IMR-90 (cell line): ENCODE data around the gene TAGAP. TPM values are rescaled to one million over a fixed set of nuclear protein-coding genes. Genes with fewer than 3 reads are reported as not detected.

Experiments
- ATAC-seq: fragments of 200-7000 bp; cut with Tn5 transposase; 2 replicates; pipeline ENCODE4 v1.9.1; 2020; ENCODE audit warnings: low read depth, mild to moderate bottlenecking, moderate library complexity
- BruUV-seq: library from RNA; stranded (reverse); fragments of 400-500 nt; replicated peaks from 2 replicates; lab custom pipeline; 2021; lab: Mats Ljungman, UMichigan
- CTCF ChIA-PET: fragments of 300-600 bp; formaldehyde crosslinking; extraction: SDS; loops from one replicate; lab custom pipeline; 2021; ENCODE audit warnings: antibody characterized with exemption; lab: Yijun Ruan, JAX
- POLR2A ChIA-PET: fragments of 300-600 bp; sonication (Branson Sonifier 250); formaldehyde crosslinking; loops from one replicate; lab custom pipeline; 2022; ENCODE audit warnings: antibody characterized with exemption; ENCODE audit not compliant: unreplicated experiment; lab: Charles Lee
- DNase-seq: peaks from one replicate; pipeline ENCODE4 v3.0.0; 2013
- H2AFZ ChIP-seq: replicated peaks from 2 replicates; pipeline ENCODE3; 2013; ENCODE audit warnings: low read length, mild to moderate bottlenecking; ENCODE audit not compliant: poor library complexity
- H2AK5ac ChIP-seq: 2 replicates; pipeline ENCODE4 v1.6.1; 2013; ENCODE audit warnings: low read depth, low read length, inconsistent platforms
- H2AK9ac ChIP-seq: replicated peaks from 2 replicates; pipeline ENCODE3; 2013; ENCODE audit warnings: mild to moderate bottlenecking, low read depth, low read length, moderate library complexity; ENCODE audit not compliant: poor library complexity
- H2BK120ac ChIP-seq: 2 replicates; pipeline ENCODE4 v1.6.1; 2013; ENCODE audit warnings: low read depth, low read length, inconsistent platforms
- H2BK15ac ChIP-seq: 3 replicates; pipeline ENCODE4 v1.6.1; 2013; ENCODE audit warnings: low read depth, low read length, inconsistent platforms
- H2BK20ac ChIP-seq: 2 replicates; pipeline ENCODE4 v1.6.1; 2013; ENCODE audit warnings: low read depth, mild to moderate bottlenecking, inconsistent platforms, low read length, moderate library complexity
- H2BK5ac ChIP-seq: 2 replicates; pipeline ENCODE4 v1.6.1; 2013; ENCODE audit warnings: mild to moderate bottlenecking, low read depth, low read length, inconsistent platforms; ENCODE audit not compliant: poor library complexity, severe bottlenecking
- H3K14ac ChIP-seq: replicated peaks from 2 replicates; pipeline ENCODE4 v1.6.1; 2013; ENCODE audit warnings: low read depth, low read length, inconsistent platforms
- H3K18ac ChIP-seq: 2 replicates; pipeline ENCODE4 v1.6.1; 2013; ENCODE audit warnings: low read depth, low read length, control low read depth
- H3K23ac ChIP-seq: 2 replicates; pipeline ENCODE4 v1.6.1; 2013; ENCODE audit warnings: low read depth, low read length, inconsistent platforms
- H3K27ac ChIP-seq: 2 replicates; pipeline ENCODE4 v1.5.1; 2013; ENCODE audit warnings: mild to moderate bottlenecking, control low read depth, low read length; ENCODE audit not compliant: insufficient read depth
- H3K27me3 ChIP-seq: 2 replicates; pipeline ENCODE4 v1.6.1; 2013; ENCODE audit warnings: low read length; ENCODE audit not compliant: control insufficient read depth, insufficient read depth
- H3K36me3 ChIP-seq: 2 replicates; pipeline ENCODE4 v1.6.1; 2013; ENCODE audit warnings: low read length, mixed read lengths; ENCODE audit not compliant: control insufficient read depth, insufficient read depth
- H3K4ac ChIP-seq: 2 replicates; pipeline ENCODE4 v1.6.1; 2013; ENCODE audit warnings: low read depth, low read length, inconsistent platforms
- H3K4me1 ChIP-seq: 2 replicates; pipeline ENCODE4 v1.6.1; 2013; ENCODE audit warnings: low read length, mixed read lengths; ENCODE audit not compliant: control insufficient read depth, insufficient read depth
- H3K4me2 ChIP-seq: 2 replicates; pipeline ENCODE4 v1.6.1; 2013; ENCODE audit warnings: low read depth, mild to moderate bottlenecking, control low read depth, low read length, moderate library complexity
- H3K4me3 ChIP-seq: 2 replicates; pipeline ENCODE4 v1.5.1; 2013; ENCODE audit warnings: low read depth, mild to moderate bottlenecking, control low read depth, low read length, moderate library complexity; ENCODE audit not compliant: insufficient read depth
- H3K56ac ChIP-seq: 2 replicates; pipeline ENCODE4 v1.6.1; 2013; ENCODE audit warnings: low read length, inconsistent platforms; ENCODE audit not compliant: insufficient read depth; ENCODE audit errors: extremely low read depth
- H3K79me1 ChIP-seq, 2 experiments: 2 replicates each; pipeline ENCODE4 v1.6.1; 2013; ENCODE audit warnings: low read length in 2 of 2, inconsistent platforms in 1 of 2, low read depth in 1 of 2
- H3K9ac ChIP-seq: 2 replicates; pipeline ENCODE4 v1.6.1; 2013; ENCODE audit warnings: low read depth, low read length, control low read depth
- H3K9me1 ChIP-seq: 2 replicates; pipeline ENCODE4 v1.6.1; 2013; ENCODE audit warnings: low read length, inconsistent platforms; ENCODE audit not compliant: insufficient read depth
- H3K9me3 ChIP-seq: 2 replicates; pipeline ENCODE4 v1.6.1; 2013; ENCODE audit warnings: low read length; ENCODE audit not compliant: control insufficient read depth, insufficient read depth
- H4K20me1 ChIP-seq: 2 replicates; pipeline ENCODE4 v1.6.1; 2013; ENCODE audit warnings: low read length, inconsistent platforms; ENCODE audit not compliant: insufficient read depth
- H4K5ac ChIP-seq: 2 replicates; pipeline ENCODE4 v1.6.1; 2013; ENCODE audit warnings: mild to moderate bottlenecking, low read depth, low read length, control low read depth
- H4K8ac ChIP-seq, 2 experiments: 2 replicates each; pipeline ENCODE4 v1.6.1; 2013; ENCODE audit warnings: low read depth in 2 of 2, low read length in 2 of 2, control low read depth in 1 of 2, inconsistent platforms in 1 of 2
- H4K91ac ChIP-seq: 2 replicates; pipeline ENCODE4 v1.6.1; 2013; ENCODE audit warnings: low read depth, low read length, inconsistent platforms; ENCODE audit not compliant: insufficient read depth
- CHD1 ChIP-seq: IDR thresholded peaks from 2 replicates; pipeline ENCODE4 v1.6.1; 2012; ENCODE audit warnings: low read depth, low read length, improper control_type of control experiment
- CTCF ChIP-seq: conservative IDR thresholded peaks from 2 replicates; pipeline ENCODE4 v1.5.1; 2012; ENCODE audit warnings: mild to moderate bottlenecking, low read depth, low read length, improper control_type of control experiment
- RAD21 ChIP-seq: IDR thresholded peaks from 2 replicates; pipeline ENCODE4 v1.6.1; 2012; ENCODE audit warnings: low read length, improper control_type of control experiment
- SMC3 ChIP-seq: fragments of 150-350 bp; IDR thresholded peaks from 2 replicates; pipeline ENCODE4 v1.6.1; 2016; ENCODE audit warnings: low read depth, mild to moderate bottlenecking, antibody characterized with exemption, low read length, moderate library complexity
- USF2 ChIP-seq: fragments of 150-350 bp; IDR thresholded peaks from 2 replicates; pipeline ENCODE4 v1.6.1; 2017; ENCODE audit warnings: mild to moderate bottlenecking, antibody characterized with exemption, low read length, low read depth
- WGBS, 2 experiments: methylation state at CpG; one replicate each; pipeline versions ENCODE4 v1.1.5 to v1.1.7; 2013; ENCODE audit warnings: missing lambda C conversion rate in 2 of 2; ENCODE audit not compliant: insufficient read length in 1 of 2; ENCODE audit errors: extremely low coverage in 2 of 2; 5-methylcytosine and 5-hydroxymethylcytosine counted together
- dilution Hi-C: fragments of 300-500 bp; cut with HindIII; formaldehyde crosslinking; loops from one replicate; pipeline ENCODE4 v1.14.3; 2018; ENCODE audit warnings: low sequenced_read_pairs; ENCODE audit not compliant: unreplicated experiment
- in situ Hi-C: fragments of 300-500 bp; cut with MboI; formaldehyde crosslinking; loops from 3 replicates; pipeline ENCODE4 v1.14.3; 2019; ENCODE audit warnings: low sequenced_read_pairs, inconsistent platforms, mixed read lengths
- intact Hi-C: fragments of 100-400 bp; cut with micrococcal nuclease; formaldehyde crosslinking; loops from 2 replicates; pipeline ENCODE4 v1.10.0; 2022
- polyA plus RNA-seq, 3 experiments: library from polyadenylated mRNA; depleted of rRNA; stranded (reverse); fragments of >200 nt; gene quantifications; 2 replicates each; pipeline ENCODE4 v1.2.3, GENCODE V29; 2012; ENCODE audit warnings: low replicate concordance in 1 of 3
- total RNA-seq: library from RNA; depleted of rRNA; stranded (reverse); fragments of >200 nt; gene quantifications from 2 replicates; pipeline ENCODE4 v1.2.3, GENCODE V29; 2012

Gene TAGAP
- total and polyA plus RNA-seq, 2 of the 4 experiments (the other 2 are of a cell fraction) = not detected

- CTCF ChIA-PET = no interaction called here
- H3K4me1 ChIP-seq = no peaks in the 10 kb centered on the region
- DNase-seq = no peak
- H3K18ac ChIP-seq = no peak overlapping the region
- H2BK20ac ChIP-seq = no peak overlapping the region
- no peak overlapping the region for H3K27ac ChIP-seq
- H3K9me1 ChIP-seq = no peaks in the 10 kb centered on the region
- intact Hi-C loops (no loop called here), in situ Hi-C loops (no loop called here), dilution Hi-C loops (no loop called here)
- H3K9ac ChIP-seq = no peak overlapping the region
- H3K27me3 ChIP-seq = peaks cover 40% of the 10 kb centered on the region
- no peak overlapping the region for H2BK15ac ChIP-seq
- H2AK5ac ChIP-seq = no peak overlapping the region
- H3K56ac ChIP-seq = no peak overlapping the region
- H3K4me3 ChIP-seq = no peak overlapping the region
- H4K91ac ChIP-seq = no peak overlapping the region
- no peaks in the 10 kb centered on the region for H3K9me3 ChIP-seq
- no peak overlapping the region for H3K23ac ChIP-seq
- TF ChIP-seq CHD1 (no peak), SMC3 (no peak), USF2 (no peak), CTCF (no peak), RAD21 (no peak)
- H2AK9ac ChIP-seq = no peak overlapping the region
- H4K8ac ChIP-seq = no peak overlapping the region
- no peaks in the 10 kb centered on the region for H3K36me3 ChIP-seq
- no peak overlapping the region for H2BK120ac ChIP-seq
- peak overlapping the region; percentile 38 for H2AFZ ChIP-seq
- no peak overlapping the region for H2BK5ac ChIP-seq
- no peak overlapping the region for H3K14ac ChIP-seq
- BruUV-seq = no TSS peak
- H4K5ac ChIP-seq = no peak overlapping the region
- H4K20me1 ChIP-seq = no peaks in the 10 kb centered on the region
- no peak overlapping the region for H3K4me2 ChIP-seq
- ATAC-seq = no peak
- no peak overlapping the region for H3K4ac ChIP-seq
- 94% methylated on average over 8 of the region's 14 CpGs; no CpG with 5 or more reads in 1 of the 2 experiments for WGBS, 2 experiments
- no peaks in the 10 kb centered on the region for H3K79me1 ChIP-seq
- POLR2A ChIA-PET = no interaction called here
Observed at GRCh38 chr6:159036673-159037072, 8.1 kb downstream of the TAGAP start.
